Activated CD8-positive, alpha-beta T cell treated with anti-CD3 and anti-CD28 coated beads for 36 hours (primary cell): ENCODE results near the gene GNA12. TPM values are rescaled to one million over a fixed set of nuclear protein-coding genes. Genes with fewer than 3 reads are reported as not detected.
"Not testable (repeated sequence)": the region's sequence is repeated elsewhere in the genome, so short reads cannot be mapped to it uniquely, and the experiment has no call there.

ENCODE experiments used
- ATAC-seq: fragments of 200-7000 bp; cut with Tn5 transposase; one replicate; pipeline ENCODE4 v1.10.0; 2021; ENCODE audit warnings: mild to moderate bottlenecking, moderate library complexity
- CTCF ChIA-PET: fragments of 350-600 bp; sonication (Branson Sonifier 250); formaldehyde crosslinking; loops from one replicate; lab custom pipeline; 2021; ENCODE audit warnings: antibody characterized with exemption; lab: Charles Lee
- POLR2A ChIA-PET: fragments of 350-600 bp; sonication (Branson Sonifier 250); formaldehyde crosslinking; loops from one replicate; lab custom pipeline; 2021; ENCODE audit warnings: antibody characterized with exemption; lab: Charles Lee
- DNase-seq: peaks from one replicate; pipeline ENCODE4 v3.0.0-alpha.2; 2020
- H3K27ac Mint-ChIP-seq: one replicate; pipeline ENCODE4 v1.8.0; 2021; ENCODE audit warnings: mild to moderate bottlenecking, mixed read lengths
- H3K27me3 Mint-ChIP-seq: one replicate; pipeline ENCODE4 v1.8.0; 2021; ENCODE audit warnings: mixed read lengths
- H3K36me3 Mint-ChIP-seq: one replicate; pipeline ENCODE4 v1.8.0; 2021; ENCODE audit warnings: low read depth, mixed read lengths
- H3K4me1 Mint-ChIP-seq: one replicate; pipeline ENCODE4 v1.8.0; 2021; ENCODE audit warnings: low read depth, mixed read lengths
- H3K4me3 Mint-ChIP-seq: one replicate; pipeline ENCODE4 v1.8.0; 2021; ENCODE audit warnings: mild to moderate bottlenecking, moderate library complexity, mixed read lengths
- H3K9me3 Mint-ChIP-seq: one replicate; pipeline ENCODE4 v1.8.0; 2021; ENCODE audit warnings: mixed read lengths
- CTCF ChIP-seq: fragments of 200-600 bp; IDR thresholded peaks from one replicate; pipeline ENCODE4 v1.8.0; 2022; ENCODE audit warnings: antibody characterized with exemption, mild to moderate bottlenecking
- intact Hi-C: fragments of 100-400 bp; cut with micrococcal nuclease; formaldehyde crosslinking; loops from one replicate; pipeline ENCODE4 v1.10.0; 2022
- total RNA-seq, 2 experiments: library from RNA; stranded (reverse); gene quantifications; one replicate each; pipeline ENCODE4 v1.2.3, GENCODE V29; 2021

The GNA12 gene
- total RNA-seq, 2 experiments from 2014 or later, result 21.0 to 21.1 TPM

GRCh38 chr7:2726316-2727018 is 117.6 kb downstream of the GNA12 start:
- Mint-ChIP-seq H3K9me3 (no peaks in the 10 kb centered on the region), H3K36me3 (peaks cover 9% of the 10 kb centered on the region), H3K27me3 (no peaks in the 10 kb centered on the region), H3K27ac (no peak overlapping the region), H3K4me1 (peaks cover 7% of the 10 kb centered on the region), H3K4me3 (no peak overlapping the region)
- ATAC-seq, result no peak
- no peak for TF ChIP-seq CTCF
- CTCF ChIA-PET, result interaction anchor here (0.7 to 1.6 kb wide), 2 partner anchors 16 to 32 kb away, joined by 3 to 4 read pairs; no protein-coding TSS in a partner anchor
- DNase-seq, result peak; percentile 1
- intact Hi-C loops, result no loop called here
- POLR2A ChIA-PET, result interaction anchor here (0.7 kb wide), 1 partner anchor 8 kb away, joined by 3 read pairs; no protein-coding TSS in a partner anchor

GRCh38 chr7:2725178-2726105 is 118.7 kb downstream of the GNA12 start:
- Mint-ChIP-seq H3K9me3 (no peaks in the 10 kb centered on the region), H3K27ac (no peak overlapping the region), H3K36me3 (peaks cover 7% of the 10 kb centered on the region), H3K4me3 (no peak overlapping the region), H3K27me3 (no peaks in the 10 kb centered on the region), H3K4me1 (peaks cover 13% of the 10 kb centered on the region)
- no peak for TF ChIP-seq CTCF
- no peak for ATAC-seq
- DNase-seq, result no peak
- intact Hi-C loops, result no loop called here
- ChIA-PET POLR2A (interaction anchor here (0.9 to 1.3 kb wide), 2 partner anchors 9 to 25 kb away, joined by 4 read pairs; no protein-coding TSS in a partner anchor), CTCF (interaction anchor here (0.8 kb wide), 2 partner anchors 16 to 47 kb away, joined by 3 to 4 read pairs; no protein-coding TSS in a partner anchor)

GRCh38 chr7:2724453-2725177 is 119.5 kb downstream of the GNA12 start:
- POLR2A ChIA-PET, result interaction anchor here (0.7 to 1.3 kb wide), 3 partner anchors 10 to 140 kb away, joined by 3 to 4 read pairs (median 4); no protein-coding TSS in a partner anchor
- H3K9me3 Mint-ChIP-seq, result no peaks in the 10 kb centered on the region
- DNase-seq, result peak; percentile 31

GRCh38 chr7:2724036-2724435 is 120.1 kb downstream of the GNA12 start:
- ChIA-PET CTCF (interaction anchor here (2.1 kb wide), 1 partner anchor 14 kb away, joined by 12 read pairs; no protein-coding TSS in a partner anchor), POLR2A (interaction anchor here (0.7 kb wide), 1 partner anchor 141 kb away, joined by 3 read pairs; no protein-coding TSS in a partner anchor)
- intact Hi-C loops, ATAC-seq, H3K27me3 Mint-ChIP-seq, H3K27ac Mint-ChIP-seq, H3K4me3 Mint-ChIP-seq, H3K36me3 Mint-ChIP-seq, H3K9me3 Mint-ChIP-seq: not testable (repeated sequence)
- DNase-seq, result peak; percentile 1
- peaks cover 24% of the 10 kb centered on the region for H3K4me1 Mint-ChIP-seq

More at GRCh38 chr7:2724453-2725177, 119.5 kb downstream of the GNA12 start:
- Mint-ChIP-seq H3K27ac (no peak overlapping the region), H3K27me3 (peaks cover 3% of the 10 kb centered on the region), H3K4me3 (no peak overlapping the region), H3K36me3 (peaks cover 3% of the 10 kb centered on the region), H3K4me1 (peaks cover 20% of the 10 kb centered on the region)
- no peak for ATAC-seq
- CTCF ChIA-PET, result interaction anchor here (0.8 to 2.1 kb wide), 3 partner anchors 15 to 48 kb away, joined by 3 to 12 read pairs (median 4); no protein-coding TSS in a partner anchor
- TF ChIP-seq CTCF, result no peak
- intact Hi-C loops, result no loop called here
